Fibroblast of lung (primary cell): ENCODE data around the gene RETREG1.

Source experiments
- EZH2 ChIP-seq: IDR thresholded peaks from 2 replicates; pipeline ENCODE4 v1.5.1; 2012; ENCODE audit warnings: low read length, control low read depth, mild to moderate bottlenecking; ENCODE audit errors: missing control alignments
- TF ChIP-seq, protein P1 (sequence below), 2 donors: IDR thresholded peaks in 1 of 2; conservative IDR thresholded peaks in 1 of 2; 1 replicate in 1 of 2; 2 replicates in 1 of 2; pipeline ENCODE4 v1.5.1; 2011 to 2012; ENCODE audit warnings: low read length in 2 of 2, control low read depth in 1 of 2, inconsistent platforms in 1 of 2, low read depth in 1 of 2, mild to moderate bottlenecking in 1 of 2

DNA sequence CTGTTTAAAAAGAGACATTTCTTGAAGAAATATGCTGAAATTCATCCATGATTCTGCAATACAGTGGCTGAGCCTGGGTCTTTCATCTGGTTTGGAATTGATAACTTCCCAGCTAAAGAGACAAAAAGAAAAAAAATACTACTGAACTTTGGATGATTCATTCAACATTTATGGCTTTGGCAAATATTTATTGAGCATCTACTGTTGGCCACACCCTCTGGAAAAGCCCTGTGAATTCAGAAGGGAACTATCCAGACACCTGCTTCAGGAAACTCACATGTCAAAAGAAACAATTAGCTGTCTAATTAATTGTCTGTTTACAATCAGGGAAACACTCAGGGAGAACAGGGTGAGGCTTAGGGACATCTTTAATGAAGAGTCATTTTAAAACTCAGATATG is 133.4 kb downstream of the RETREG1 start:
- TF ChIP-seq, protein P1, sequence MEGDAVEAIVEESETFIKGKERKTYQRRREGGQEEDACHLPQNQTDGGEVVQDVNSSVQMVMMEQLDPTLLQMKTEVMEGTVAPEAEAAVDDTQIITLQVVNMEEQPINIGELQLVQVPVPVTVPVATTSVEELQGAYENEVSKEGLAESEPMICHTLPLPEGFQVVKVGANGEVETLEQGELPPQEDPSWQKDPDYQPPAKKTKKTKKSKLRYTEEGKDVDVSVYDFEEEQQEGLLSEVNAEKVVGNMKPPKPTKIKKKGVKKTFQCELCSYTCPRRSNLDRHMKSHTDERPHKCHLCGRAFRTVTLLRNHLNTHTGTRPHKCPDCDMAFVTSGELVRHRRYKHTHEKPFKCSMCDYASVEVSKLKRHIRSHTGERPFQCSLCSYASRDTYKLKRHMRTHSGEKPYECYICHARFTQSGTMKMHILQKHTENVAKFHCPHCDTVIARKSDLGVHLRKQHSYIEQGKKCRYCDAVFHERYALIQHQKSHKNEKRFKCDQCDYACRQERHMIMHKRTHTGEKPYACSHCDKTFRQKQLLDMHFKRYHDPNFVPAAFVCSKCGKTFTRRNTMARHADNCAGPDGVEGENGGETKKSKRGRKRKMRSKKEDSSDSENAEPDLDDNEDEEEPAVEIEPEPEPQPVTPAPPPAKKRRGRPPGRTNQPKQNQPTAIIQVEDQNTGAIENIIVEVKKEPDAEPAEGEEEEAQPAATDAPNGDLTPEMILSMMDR (conservative IDR thresholded peaks at IDR 0.05 in 1 of 2, IDR thresholded peaks at IDR 0.05 in 1 of 2; ENCODE audit: low read depth in 1 of 2, low read length in 2 of 2) = no peak
- TF ChIP-seq EZH2 = no peak
